Measurements from ENCODE around the gene RCBTB1. TPM values are rescaled to one million over a fixed set of nuclear protein-coding genes. Genes with fewer than 3 reads are reported as not detected.

Gene RCBTB1
- total and polyA plus RNA-seq, 10 of the 15 experiments (the other 5 are each of a cell fraction or from before 2014, with no cell fraction given), result 5.1 to 13.5 (median 11.2) TPM

DNA sequence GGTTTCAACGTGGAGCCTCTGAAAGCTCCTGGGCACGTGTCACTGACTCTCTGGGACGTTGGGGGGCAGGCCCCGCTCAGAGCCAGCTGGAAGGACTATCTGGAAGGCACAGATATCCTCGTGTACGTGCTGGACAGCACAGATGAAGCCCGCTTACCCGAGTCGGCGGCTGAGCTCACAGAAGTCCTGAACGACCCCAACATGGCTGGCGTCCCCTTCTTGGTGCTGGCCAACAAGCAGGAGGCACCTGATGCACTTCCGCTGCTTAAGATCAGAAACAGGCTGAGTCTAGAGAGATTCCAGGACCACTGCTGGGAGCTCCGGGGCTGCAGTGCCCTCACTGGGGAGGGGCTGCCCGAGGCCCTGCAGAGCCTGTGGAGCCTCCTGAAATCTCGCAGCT, 45.2 kb upstream of the RCBTB1 start (continued):
- no peak for TF ChIP-seq NFYB (IDR thresholded peaks at IDR 0.05; ENCODE audit: insufficient read depth, low read depth, low read length)

- FAIRE-seq (no peak), ATAC-seq (no peak), DNase-seq (ENCODE audit: low read depth, low spot score) (no peak)
- H4K20me1 ChIP-seq (ENCODE audit: control insufficient read depth, insufficient read depth), result no peaks in the 10 kb centered on the region
- SMC1A ChIA-PET (ENCODE audit: uncharacterized antibody, unreplicated experiment), result interaction anchor here (1.2 to 5.8 kb wide), 6 partner anchors 10 to 187 kb away, joined by 3 to 24 read pairs (median 6); no protein-coding TSS in a partner anchor
- WGBS (ENCODE audit: insufficient coverage, insufficient replicate concordance, low lambda C conversion rate, missing lambda C conversion rate), result 59% methylated on average over 4 of the region's 4 CpGs
- no peak overlapping the region for H2AFZ ChIP-seq (ENCODE audit: control insufficient read depth, low read depth, low read length)
- RAD21 ChIA-PET (ENCODE audit: unreplicated experiment), result interaction anchor here (1.2 to 1.6 kb wide), 3 partner anchors 10 to 175 kb away, joined by 3 to 5 read pairs (median 3); no protein-coding TSS in a partner anchor
- peak overlapping the region; percentile 14; the same call in 1 of the 2 replicates for H3K27ac ChIP-seq (ENCODE audit: control insufficient read depth, insufficient read depth)
- H3K9ac ChIP-seq (ENCODE audit: control insufficient read depth, insufficient read depth, low read length), result no peak overlapping the region
- H3K4me3 ChIP-seq, result peak overlapping the region; percentile 81; the same call in 1 of the 2 replicates
- H3K4me1 ChIP-seq (ENCODE audit: control insufficient read depth, insufficient read depth, low read length), result peaks cover 3% of the 10 kb centered on the region; the same call in 1 of the 2 replicates
- BruUV-seq (replicated peaks), result no TSS peak
- H3K9me3 ChIP-seq (replicated peaks; ENCODE audit: control insufficient read depth, insufficient read depth, low read length), result no peaks in the 10 kb centered on the region
- POLR2A ChIA-PET, result interaction anchor here (2.1 kb wide), 1 partner anchor 186 kb away, joined by 6 read pairs; the partner anchor contains the start of genes CAB39L and SETDB2
- CTCF ChIA-PET, result interaction anchor here (0.9 to 1.3 kb wide), 2 partner anchors 8 to 187 kb away, joined by 3 to 4 read pairs; no protein-coding TSS in a partner anchor
- peak overlapping the region; percentile 90 for H3K4me2 ChIP-seq (ENCODE audit: control insufficient read depth, insufficient read depth)
- H3K79me2 ChIP-seq (ENCODE audit: control insufficient read depth, insufficient read depth, low read length), result peaks cover 7% of the 10 kb centered on the region
- in situ Hi-C loops (cut with MboI), result no loop called here
- H3K36me3 ChIP-seq (ENCODE audit: control insufficient read depth in 2 of 2, insufficient read depth in 2 of 2, low read length in 1 of 2), result 0 out of 4 replicates have a peak, but pooled peaks cover 0 to 2% of the 10 kb centered on the region in 2 experiments
- H3K27me3 ChIP-seq (replicated peaks in 1 of 2; ENCODE audit: control insufficient read depth in 2 of 2, insufficient read depth in 2 of 2, low read length in 1 of 2), result no peaks in the 10 kb centered on the region
- intact Hi-C loops (cut with micrococcal nuclease; ENCODE audit: unreplicated experiment), result no loop called here
- TF ChIP-seq CHD4 (IDR thresholded peaks at IDR 0.05) (no peak), RB1 (IDR thresholded peaks at IDR 0.05; ENCODE audit: borderline replicate concordance) (no peak), E2F4 (IDR thresholded peaks at IDR 0.05; ENCODE audit: low read depth, low read length) (no peak), SMARCA5 (IDR thresholded peaks at IDR 0.05) (no peak), SMC3 (IDR thresholded peaks at IDR 0.05; ENCODE audit: borderline replicate concordance, low read length) (no peak), TCF12 (IDR thresholded peaks at IDR 0.05; ENCODE audit: low read depth, low read length) (no peak), ZNF622 (IDR thresholded peaks at IDR 0.05) (no peak), ZBTB11 (CRISPR knock-in tag; IDR thresholded peaks at IDR 0.05) (no peak), POU2F2 (IDR thresholded peaks at IDR 0.05; ENCODE audit: borderline replicate concordance, low read depth, low read length) (no peak), MAX (IDR thresholded peaks at IDR 0.05; ENCODE audit: low read depth, low read length) (no peak), RCOR1 (conservative IDR thresholded peaks at IDR 0.05; ENCODE audit: low read depth, low read length) (no peak), BCL11A (IDR thresholded peaks at IDR 0.05; ENCODE audit: low read depth, low read length) (no peak), SKIL (IDR thresholded peaks at IDR 0.05; ENCODE audit: low read depth, poor library complexity, severe bottlenecking) (no peak)
- TF ChIP-seq, protein P1, sequence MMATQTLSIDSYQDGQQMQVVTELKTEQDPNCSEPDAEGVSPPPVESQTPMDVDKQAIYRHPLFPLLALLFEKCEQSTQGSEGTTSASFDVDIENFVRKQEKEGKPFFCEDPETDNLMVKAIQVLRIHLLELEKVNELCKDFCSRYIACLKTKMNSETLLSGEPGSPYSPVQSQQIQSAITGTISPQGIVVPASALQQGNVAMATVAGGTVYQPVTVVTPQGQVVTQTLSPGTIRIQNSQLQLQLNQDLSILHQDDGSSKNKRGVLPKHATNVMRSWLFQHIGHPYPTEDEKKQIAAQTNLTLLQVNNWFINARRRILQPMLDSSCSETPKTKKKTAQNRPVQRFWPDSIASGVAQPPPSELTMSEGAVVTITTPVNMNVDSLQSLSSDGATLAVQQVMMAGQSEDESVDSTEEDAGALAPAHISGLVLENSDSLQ (IDR thresholded peaks at IDR 0.05), result no peak
These were observed 44.6 kb upstream of the RCBTB1 start for GRCh38 chr13:49629947-49630346.

All from GM12878 (cell line).